ENCODE measurements around the gene CTNNA3.

DNA sequence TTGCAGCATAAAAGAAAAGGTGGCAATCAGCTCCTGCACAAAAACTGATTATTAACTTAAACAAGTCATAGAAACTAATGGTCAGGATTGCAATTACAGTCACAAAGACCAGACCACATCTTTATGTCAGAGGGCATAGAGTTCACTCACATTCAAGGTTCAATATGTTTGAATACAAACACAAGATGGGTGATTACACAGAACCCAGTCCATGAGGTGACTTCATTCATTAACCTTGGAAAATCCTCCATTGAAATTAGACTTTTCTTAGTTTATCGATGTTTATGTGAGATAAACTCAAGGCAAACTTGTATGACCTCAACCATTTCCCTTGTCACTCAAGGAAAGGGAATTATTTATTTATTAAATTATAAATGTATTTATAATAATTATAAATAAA is 1158.8 kb downstream of the CTNNA3 start:
- TF ChIP-seq, protein P1, sequence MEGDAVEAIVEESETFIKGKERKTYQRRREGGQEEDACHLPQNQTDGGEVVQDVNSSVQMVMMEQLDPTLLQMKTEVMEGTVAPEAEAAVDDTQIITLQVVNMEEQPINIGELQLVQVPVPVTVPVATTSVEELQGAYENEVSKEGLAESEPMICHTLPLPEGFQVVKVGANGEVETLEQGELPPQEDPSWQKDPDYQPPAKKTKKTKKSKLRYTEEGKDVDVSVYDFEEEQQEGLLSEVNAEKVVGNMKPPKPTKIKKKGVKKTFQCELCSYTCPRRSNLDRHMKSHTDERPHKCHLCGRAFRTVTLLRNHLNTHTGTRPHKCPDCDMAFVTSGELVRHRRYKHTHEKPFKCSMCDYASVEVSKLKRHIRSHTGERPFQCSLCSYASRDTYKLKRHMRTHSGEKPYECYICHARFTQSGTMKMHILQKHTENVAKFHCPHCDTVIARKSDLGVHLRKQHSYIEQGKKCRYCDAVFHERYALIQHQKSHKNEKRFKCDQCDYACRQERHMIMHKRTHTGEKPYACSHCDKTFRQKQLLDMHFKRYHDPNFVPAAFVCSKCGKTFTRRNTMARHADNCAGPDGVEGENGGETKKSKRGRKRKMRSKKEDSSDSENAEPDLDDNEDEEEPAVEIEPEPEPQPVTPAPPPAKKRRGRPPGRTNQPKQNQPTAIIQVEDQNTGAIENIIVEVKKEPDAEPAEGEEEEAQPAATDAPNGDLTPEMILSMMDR (IDR thresholded peaks at IDR 0.05), result no peak
- TF ChIP-seq EP300 (IDR thresholded peaks at IDR 0.05; ENCODE audit: low read depth) (no peak), POLR2A (IDR thresholded peaks at IDR 0.05) (no peak), POLR2AphosphoS5 (IDR thresholded peaks at IDR 0.05) (no peak)
